ENCODE results near the gene ZNF540.

DNA sequence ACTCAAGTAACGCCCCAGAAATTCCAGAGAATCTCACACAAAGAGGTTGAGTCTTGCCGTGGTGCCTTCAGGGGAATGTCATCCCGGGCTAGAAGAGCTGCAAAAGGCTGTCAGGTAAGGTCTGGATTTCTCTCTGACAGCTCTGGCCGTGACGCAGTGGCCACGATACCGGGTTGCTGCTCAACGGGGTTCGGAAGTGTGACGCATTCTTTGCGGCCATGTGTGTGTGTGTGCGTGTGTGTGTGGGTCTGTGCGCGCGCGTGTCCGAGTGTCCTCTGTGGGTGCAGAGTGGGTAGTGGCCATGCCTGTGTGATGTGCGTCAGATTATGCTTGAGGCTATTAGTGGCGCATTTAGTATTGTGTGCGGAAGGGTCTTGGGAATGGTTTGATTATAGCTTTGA lies 306 bp downstream of the ZNF540 start:
- no peak for TF ChIP-seq CTCF (IDR thresholded peaks at IDR 0.05)
- TF ChIP-seq POLR2A (IDR thresholded peaks at IDR 0.05): no peak
- no peak for TF ChIP-seq EP300 (IDR thresholded peaks at IDR 0.05)
